Measurements from ENCODE around the gene C13orf46.

GRCh38 chr13:113979791-113980471 is 6.1 kb upstream of the C13orf46 start:
- no peak for TF ChIP-seq CTCF (IDR thresholded peaks at IDR 0.05)
- TF ChIP-seq EZH2 (IDR thresholded peaks at IDR 0.05; ENCODE audit: borderline replicate concordance, insufficient read depth, low read depth, low read length, poor library complexity, severe bottlenecking) = no peak

Measured in B cell (primary cell).